Suppressor macrophage (primary cell): ENCODE data around the gene RNASEH2B.

Experiments used
- DNase-seq, 4 experiments: peaks; one replicate each; pipeline ENCODE4 v3.0.0-alpha.2; 2020 to 2022
- total RNA-seq, 17 experiments: gene quantifications; one replicate each; lab custom pipeline; 2026; ENCODE audit warnings: mixed read lengths in 6 of 17, inconsistent platforms in 3 of 17; lab: John Stamatoyannopoulos, UW

The RNASEH2B gene, protein sequence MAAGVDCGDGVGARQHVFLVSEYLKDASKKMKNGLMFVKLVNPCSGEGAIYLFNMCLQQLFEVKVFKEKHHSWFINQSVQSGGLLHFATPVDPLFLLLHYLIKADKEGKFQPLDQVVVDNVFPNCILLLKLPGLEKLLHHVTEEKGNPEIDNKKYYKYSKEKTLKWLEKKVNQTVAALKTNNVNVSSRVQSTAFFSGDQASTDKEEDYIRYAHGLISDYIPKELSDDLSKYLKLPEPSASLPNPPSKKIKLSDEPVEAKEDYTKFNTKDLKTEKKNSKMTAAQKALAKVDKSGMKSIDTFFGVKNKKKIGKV
- 12.6 to 60.5 (median 33.8) reads per million in 17 experiments for total RNA-seq

DNA sequence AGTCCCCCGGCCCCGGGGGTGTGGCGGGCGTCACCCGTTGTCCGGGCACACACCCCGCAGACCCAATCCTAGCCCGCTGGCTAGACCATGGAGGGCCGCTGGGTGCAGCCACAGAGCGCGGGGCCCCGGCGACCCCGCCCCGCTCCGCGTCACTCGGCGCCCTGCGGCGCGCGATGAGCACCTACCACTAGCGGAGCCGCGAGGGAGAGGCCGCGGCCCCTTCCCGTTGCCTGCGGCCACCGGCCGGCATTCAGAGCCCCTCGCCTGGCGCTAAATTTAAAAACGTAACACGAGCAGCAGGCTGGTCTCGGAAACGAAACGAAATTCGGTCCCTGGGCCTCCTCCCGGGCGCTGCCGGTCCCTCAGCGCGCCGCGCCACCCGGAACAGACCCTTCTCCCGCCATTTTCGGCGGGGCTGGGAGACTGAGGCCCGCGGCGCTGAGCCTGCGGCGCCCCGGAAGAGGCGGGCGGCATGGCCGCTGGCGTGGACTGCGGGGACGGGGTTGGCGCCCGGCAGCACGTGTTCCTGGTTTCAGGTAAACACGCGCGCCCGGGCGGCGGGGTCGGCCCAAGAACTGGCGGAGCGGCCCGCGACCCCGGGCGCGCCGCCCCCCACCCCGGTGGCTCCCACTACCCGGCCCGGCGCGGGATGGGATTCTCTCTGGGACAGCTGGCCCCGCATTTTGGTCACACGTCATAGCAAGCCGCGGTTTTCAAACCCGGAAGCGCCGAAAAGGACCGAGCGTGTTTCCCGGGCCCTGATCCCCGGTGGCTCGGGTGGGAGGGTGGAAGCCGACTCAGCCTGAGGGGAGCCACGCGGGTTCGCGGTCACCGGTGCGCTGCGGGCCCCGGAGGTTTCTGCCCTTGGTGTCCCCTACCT is at the start of gene RNASEH2B:
RNASEH2B (plus strand) TSS at position 187 of the 880 bp plus-strand sequence; CDS start at position 473, 286 bp downstream.
- DNase-seq, result peak; percentile 78 to 90 (median 84)

DNA sequence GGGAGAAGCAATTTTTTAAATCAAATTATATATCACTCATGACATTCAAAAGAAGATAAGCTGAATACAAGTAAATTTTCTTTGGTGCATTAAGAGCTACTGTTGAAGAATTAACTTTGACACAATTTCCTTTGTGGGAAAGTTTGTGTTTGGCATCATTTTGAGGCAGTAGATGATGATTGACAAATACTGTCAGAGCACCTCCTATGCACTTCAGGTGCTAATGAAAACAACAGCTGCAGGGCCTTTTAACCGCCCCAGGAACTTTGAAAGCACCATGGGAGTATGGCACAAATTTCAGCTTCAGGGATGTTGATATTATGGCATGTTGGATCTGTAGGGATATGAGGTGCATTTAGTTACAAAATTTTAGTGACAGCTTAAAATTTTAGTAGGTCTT is 45.1 kb upstream of the RNASEH2B start:
- DNase-seq, result no peak

DNA sequence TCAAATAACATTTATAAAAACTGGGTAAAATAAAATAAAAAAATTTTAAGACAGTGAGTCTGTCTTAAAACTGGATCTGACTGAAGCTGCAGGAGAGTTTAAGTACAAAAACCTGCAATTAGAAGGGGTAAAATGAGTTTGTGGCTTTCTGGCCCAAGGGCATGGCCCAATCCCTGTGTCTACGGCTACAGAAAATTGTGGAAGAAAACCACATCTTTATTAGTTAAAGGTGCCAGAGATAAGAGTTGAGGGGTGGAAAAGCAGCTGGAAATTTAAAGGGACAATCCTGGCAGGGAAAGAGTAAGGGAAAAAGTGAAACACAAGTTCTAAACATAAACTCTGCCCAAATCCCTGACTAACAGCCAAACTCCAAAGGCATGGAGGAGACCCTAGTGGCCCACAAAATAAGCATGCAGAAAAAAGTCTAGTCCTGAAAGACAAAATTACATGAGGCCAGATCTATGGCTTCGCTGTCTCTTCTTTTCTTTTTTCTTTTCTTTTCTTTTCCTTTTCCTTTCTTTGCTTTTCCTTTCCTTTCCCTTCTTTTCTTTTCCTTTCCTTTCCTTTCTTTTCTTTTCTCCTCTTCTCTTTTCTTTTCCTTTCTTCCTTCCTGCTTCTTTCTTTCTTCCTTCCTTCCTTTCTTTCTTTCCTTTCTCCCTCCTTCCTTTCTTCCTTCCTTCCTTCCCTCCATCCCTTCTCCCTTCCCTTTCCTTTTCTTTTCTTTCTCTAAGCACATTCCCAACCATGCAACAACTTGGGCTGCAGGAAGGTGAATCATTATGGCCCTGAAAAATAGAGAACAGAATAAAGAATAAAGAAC is 42.6 kb upstream of the RNASEH2B start:
- no peak for DNase-seq

DNA sequence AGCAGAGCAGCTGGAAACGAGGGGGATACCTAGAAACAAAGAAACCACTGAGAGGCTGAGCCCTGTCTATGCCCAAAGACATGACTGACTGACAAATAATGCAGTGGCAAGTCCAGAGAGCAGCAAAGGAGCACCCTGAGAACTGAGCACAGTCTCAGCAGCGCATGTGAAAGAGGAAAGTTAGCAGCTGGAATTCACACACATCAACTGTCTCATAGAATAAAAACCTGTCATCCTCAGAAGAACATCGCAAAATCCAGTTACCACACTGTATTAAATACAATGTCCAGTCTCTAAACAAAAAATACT is 42.0 kb upstream of the RNASEH2B start:
- no peak for DNase-seq

DNA sequence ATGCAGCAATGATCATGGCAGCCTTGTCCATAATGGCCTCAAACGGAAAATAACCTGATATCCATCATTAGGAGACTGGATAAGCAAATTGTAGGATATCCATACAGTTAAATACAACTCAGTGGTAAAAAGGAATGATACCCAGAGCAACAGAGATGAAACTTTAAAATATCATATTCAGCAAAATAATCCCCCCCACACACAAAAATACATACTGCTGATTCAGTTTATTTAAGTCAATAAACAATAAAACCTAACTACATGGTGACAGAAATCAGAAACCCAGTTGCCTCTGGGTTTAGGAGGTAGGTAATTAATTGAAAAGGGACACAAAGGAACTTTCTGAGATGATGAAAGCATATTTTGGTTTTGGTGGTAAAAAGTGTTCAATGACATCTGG is 38.2 kb upstream of the RNASEH2B start:
- DNase-seq, result no peak

DNA sequence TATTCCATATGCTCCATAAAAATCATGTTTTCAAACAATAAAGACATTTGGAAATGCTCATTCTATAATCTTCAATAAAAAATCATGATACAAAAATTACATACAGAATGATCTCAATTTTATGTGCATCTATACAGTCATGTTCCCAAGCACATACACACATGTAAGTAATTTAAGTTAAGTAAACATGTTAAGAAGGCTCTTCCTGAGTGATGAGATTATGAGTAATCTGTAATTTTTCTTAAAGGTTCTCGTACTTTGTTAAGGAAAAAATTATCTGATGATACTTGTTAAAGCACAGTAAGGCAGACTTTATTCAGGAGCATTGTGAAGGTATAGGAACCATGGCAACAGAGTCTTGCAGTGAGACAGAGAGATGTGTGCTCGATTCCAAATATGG is 36.1 kb upstream of the RNASEH2B start:
- DNase-seq, result no peak

DNA sequence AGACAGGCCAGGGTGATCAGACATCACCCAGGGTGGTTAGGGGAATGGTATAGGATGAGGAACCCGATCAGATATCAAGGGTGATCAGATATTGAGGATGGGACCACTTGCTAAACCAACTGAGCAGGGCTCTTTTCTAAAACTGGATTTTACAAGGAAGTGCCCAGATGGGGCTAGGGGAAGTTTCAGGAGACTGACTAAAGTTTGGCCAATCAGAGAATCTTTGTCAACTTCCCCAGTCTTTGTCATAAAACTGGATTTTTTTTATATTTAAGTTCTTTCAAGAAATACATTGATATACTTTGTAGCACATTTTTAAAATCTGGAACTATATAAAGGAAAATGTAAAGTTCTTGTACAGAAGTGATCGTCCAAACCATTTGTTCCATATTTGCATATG is 35.6 kb upstream of the RNASEH2B start:
- DNase-seq, result peak in 2 of 4 experiments; percentile 12 to 23

DNA sequence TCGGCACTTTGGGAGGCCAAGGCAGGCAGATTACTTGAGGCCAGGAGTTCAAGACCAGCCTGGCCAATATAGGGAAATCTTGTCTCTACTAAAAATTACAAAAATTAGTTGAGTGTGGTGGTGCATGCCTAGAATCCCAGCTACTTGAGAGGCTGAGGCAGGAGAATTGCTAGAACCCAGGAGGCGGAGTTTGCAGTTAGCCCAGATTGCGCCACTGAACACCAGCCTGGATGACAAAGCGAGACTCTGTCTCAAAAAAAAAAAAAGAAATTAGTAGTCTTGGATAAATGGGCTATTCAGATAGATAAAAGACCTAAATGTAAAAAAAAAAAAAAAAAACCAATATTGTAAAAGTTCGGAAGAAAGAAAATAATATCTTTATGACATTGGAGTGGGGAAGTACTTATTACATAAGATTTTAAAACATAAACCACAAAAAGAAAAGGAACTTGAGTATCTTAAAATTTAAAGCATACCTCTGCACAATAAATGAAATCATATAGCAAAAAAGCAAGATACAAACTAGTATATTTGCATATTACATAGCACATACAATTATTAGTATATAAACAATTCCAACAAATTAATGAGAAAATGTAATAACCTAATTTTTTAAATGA is 26.7 kb upstream of the RNASEH2B start:
- DNase-seq, result peak in 3 of 4 experiments; percentile 23 to 55 (median 41)

DNA sequence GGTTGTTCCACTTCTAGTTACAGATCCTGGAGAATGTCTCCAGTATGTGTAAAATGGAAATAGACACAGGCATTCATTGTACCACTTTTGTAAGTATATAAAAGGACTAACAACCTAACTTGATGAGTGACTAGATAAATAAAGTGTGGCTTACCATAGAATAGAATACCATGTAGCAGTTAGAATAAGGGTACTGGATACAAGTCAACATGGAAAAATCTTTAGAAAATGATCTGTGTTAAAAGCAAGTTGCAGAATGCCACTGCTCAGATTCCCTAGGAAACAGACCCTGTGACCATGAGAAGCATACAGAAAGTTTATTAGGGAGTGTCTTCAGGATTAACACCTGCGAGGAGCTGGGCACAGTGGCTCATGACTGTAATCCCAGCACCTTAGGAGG is 25.9 kb upstream of the RNASEH2B start:
- no peak for DNase-seq

DNA sequence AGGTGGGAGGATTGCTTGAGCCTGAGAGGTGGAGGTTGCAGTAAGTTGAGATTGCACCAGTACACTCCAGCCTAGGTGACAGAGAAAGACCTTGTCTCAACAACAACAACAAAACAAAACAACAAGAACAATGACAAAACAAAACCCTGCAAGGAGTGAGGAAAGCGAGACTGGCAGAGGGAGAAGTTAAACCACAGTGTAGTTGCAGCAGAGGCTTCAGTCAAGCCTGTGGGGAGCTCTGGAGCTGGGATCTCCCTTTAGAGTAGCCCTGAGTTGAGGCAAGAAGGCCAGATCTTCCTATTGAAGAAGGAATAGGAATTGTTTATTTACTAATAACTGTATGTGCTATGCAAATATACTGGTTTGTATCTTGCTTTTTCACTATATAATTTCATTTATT is 25.3 kb upstream of the RNASEH2B start:
- peak in 3 of 4 experiments; percentile 39 to 62 (median 56) for DNase-seq

DNA sequence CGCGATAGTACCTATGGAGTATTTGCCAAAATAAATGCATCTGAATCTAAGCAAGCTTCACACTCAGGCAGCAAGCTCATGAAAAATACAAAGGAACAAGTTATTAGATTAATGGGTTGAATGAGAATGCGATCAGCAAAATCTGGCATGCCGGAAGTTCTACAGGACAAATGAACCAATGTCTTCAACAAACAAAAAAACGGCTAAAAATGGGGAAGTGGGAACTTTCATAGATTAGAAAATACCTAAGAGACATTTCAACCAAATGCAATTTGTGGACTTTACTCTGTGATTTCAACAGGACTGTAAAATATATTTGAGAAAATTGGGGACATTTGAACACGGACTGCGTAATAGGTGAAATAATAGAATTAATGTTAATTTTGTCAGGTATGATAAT is 22.4 kb upstream of the RNASEH2B start:
- DNase-seq, result peak; percentile 12 to 51 (median 35)

DNA sequence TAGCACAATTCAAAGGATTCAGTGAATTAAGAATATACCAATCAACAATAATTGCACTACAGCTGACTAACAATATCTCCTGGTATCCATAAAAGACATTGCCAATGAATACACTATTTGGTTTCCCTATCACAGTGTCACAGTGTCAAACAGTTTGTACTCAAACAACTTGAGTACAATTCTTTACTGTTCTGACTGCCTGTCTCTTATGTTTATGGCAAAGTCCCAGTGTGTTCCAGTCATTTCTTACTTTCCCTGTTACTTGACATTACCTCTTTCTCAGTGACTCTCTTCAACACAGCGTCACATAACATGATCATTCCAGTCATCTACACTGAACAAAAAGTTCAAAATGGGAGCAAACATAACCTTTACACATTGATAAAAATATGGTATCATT is 21.2 kb upstream of the RNASEH2B start:
- DNase-seq, result no peak

DNA sequence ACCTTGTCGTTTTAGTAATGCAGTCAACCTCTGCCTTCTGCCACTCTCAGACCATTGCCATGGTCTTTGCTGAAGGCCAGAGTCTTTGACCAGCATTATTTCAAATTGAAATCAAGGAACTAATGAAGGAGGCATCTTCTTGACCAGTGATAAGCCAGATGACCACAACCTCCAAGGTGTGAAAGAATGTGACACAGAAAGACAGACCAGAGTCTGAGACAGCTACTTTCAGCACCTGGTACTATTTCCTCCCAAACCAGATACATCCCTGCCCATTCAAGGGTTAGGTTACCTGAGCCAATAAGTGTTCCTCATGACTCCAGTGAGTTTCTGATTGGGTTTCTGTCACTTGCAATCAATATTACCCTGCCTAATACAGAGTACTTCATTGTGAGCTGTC is 20.3 kb upstream of the RNASEH2B start:
- no peak for DNase-seq

DNA sequence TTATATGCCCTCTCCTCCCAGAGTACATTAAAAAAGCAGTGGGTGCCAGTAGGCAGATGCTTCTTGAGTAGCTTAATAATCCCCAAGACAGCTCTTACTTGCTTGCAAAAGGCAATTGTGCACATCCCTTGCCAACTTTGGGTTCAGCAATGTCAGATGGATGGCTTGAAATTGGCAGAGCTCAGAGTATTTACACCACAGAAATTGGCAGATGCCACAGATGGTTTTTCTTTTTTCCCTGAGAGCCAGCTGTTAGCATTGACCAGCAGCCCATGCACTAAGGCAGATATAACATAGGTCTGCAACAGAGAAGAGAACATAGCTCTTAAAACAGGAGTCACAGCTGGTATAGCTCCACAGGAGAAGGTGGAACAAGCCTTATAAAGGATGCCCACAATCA is 18.4 kb upstream of the RNASEH2B start:
- DNase-seq, result no peak

DNA sequence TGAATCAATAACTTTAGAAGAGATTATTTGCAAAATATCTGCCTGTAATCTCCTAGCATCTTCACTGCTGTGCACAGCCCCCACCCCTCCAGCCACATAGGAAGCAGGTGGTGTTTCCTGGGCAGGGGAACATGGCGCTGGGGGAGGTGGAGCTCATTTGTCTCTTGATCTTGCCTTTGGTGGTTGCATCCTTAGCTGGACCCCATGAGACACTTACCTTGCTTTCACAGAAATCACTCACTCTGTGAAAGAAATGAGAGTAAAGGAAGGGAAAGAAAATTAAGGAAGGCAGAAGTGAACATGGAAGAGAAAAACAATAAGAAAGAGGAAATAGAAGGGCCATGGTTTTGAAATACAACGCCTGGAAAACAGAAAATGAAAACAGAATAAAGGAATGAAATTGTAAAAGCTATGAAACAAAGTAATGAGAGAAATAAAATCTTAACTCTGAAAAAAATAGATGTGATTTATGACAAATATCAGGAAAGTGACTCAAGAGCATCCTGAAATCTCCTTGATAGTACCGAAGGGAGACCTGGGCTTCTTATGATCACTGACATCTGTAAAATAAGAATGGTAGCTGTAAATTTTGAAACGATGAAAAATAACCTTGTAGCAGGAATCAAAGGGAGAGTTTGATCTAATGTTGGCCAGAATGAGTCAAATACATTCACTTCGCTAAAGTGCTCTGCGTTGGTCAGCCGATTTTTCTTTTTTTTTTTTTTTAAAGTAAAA is 17.2 kb upstream of the RNASEH2B start:
- no peak for DNase-seq

DNA sequence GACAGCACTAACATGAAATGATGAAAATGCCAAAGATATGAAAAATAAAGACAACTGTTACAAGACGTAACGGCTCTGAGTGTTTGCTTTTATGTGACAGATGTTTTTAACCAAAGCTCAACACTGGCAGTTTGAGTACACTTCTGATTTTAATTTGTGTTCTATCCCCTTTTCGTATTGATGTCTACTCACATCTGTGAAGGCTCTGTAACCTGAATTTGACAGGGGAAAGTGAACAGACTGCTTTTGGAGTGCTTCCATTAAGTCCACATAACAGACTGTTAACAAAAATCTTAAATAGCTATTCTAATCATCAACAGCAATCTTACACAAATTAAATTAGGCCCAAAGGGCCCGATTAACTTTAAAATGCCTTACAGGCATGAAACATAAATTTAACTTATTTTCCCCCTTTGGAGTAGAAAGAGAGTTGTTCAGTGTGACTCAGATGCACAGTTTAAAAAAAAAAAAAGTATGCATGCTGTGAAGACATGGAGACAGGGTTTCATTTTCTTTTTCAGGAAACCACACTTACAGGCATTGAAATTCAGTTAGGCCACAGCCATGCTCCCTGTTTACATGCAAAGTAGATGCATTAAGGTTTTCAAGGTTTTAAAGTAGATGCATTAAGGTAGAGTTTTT is 16.3 kb upstream of the RNASEH2B start:
- DNase-seq, result peak in 3 of 4 experiments; percentile 21 to 57 (median 51)

DNA sequence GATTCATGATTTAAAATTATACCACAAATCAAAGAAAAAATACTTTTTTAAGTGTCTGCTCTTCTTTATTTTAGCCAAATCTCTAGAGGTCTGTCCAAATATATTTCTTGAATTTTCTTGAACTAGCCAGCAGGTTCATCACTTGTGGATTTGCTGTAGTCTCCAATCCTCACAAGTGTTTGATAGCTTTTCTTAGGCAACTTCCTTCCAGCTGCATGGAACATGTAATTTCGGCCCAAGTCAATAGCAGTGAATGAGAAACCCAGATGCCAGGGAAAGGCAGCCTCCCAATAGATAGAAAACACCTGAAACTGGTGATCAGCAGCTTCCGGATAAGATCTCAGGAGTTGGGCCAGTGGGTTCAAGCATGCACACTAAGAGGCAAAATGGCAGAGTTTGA is 15.6 kb upstream of the RNASEH2B start:
- no peak for DNase-seq

DNA sequence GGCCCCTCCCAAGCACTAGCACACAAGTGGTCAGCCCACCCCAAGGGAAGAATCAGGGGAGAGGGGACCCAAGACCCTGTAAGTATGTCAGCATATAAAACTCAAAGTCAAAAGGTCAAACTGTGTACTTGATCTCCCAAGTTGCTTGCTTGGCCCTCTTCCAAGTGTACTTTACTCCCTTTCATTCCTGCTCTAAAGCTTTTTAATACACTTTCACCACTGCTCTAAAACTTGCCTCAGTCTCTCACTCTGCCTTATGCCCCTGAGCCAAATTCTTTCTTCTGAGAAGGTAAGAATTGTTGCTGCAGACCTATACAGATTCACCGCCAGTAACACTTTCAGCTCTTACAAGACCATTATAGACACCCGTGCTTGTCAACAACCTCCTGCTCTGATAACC is 15.1 kb upstream of the RNASEH2B start:
- no peak for DNase-seq

DNA sequence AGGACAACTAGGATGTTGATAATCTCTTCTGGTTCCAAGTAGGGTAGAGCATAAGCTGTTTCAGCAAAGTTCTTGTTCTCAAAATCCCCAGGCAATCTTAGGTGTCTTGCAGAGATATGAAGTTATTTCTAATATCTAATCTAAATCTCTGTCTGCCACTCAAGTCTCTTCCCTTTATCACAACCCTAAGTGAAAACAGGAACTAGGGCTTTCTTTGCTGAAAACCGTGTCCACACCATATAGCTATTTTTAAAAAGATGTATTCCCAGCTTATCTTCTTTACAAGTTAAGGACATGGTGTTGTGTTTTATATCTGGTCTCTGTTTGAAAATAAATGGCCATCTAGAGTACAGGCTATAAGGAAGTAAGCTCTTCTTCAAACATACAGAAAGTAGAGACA is 11.3 kb upstream of the RNASEH2B start:
- DNase-seq, result peak in 2 of 4 experiments; percentile 28 to 49

DNA sequence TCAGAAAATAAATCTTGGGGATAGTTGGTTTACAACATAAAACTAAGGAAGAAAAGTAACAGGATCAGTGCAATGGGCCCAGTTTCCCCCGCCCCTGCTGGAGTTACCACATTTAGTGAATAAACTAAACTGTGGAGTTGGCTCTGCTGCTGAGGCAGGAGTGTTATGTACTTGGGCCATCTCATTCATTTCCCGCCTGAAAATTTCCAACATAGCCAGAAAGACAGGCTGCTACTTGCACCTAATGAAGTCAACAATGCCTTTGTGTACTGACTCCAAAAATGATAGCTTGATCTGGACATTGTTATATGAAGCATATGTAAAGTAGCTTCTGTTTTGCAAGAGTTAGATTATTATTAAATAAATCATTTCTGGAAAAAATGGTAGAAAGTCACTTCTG is 7.9 kb upstream of the RNASEH2B start:
- DNase-seq, result no peak

DNA sequence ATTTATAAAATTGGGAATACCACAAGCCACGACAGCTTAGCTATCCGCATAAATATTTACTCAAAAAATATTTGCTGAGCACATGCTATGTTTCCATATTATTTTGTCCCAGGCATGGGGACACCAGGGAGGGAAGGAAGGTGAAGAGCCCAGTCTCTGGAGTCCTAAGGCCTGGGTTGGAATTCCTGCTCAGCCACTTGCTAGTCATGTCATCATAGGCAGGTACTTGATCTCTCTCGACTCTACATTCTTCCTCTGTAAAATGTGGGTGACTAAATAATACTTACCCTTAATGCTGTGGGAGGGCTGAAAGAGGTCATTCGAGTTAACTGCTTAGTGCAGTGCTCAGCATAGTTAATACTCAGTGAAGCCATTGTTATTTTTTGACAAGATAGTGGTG is 4.3 kb upstream of the RNASEH2B start:
- DNase-seq, result no peak
